Measurements from ENCODE around the gene C16orf78.

DNA sequence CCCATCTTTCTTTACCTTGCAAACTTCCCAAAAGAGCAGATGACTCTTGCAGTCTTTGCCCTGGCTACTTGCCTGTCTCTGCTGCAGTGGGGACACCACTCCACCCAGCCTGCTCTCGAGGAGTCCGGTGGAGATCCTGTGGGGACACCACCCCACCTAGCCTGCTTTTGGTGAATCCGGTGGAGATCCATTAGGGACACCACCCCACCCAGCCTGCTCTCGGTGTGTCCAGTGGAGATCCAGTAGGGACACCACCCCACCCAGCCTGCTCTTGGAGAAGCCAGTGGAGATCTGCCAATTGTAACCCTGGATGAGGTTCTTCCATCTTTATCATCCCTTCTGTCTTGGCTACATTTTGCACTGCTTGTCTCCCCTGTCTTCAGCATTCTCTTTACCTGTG, 54.2 kb downstream of the C16orf78 start:
- TF ChIP-seq CTCF (IDR thresholded peaks at IDR 0.05) (no peak), POLR2A (IDR thresholded peaks at IDR 0.05) (no peak)
